Measurements from ENCODE around the gene RNF150. TPM values are rescaled to one million over a fixed set of nuclear protein-coding genes. Genes with fewer than 3 reads are reported as not detected.

Gene RNF150
- total RNA-seq, 4 donors from 2014 or later = 0.65 to 4.8 (median 1.7) TPM

GRCh38 chr4:141118381-141118780 lies 14.9 kb downstream of the RNF150 start:
- TF ChIP-seq CTCF (IDR thresholded peaks at IDR 0.05) (no peak), POLR2A (IDR thresholded peaks at IDR 0.05) (no peak)
- no peak for DNase-seq (ENCODE audit: low spot score in 2 of 2)
- WGBS, 2 donors = 100% methylated on average over 2 of the region's 2 CpGs
- intact Hi-C loops (cut with DNase I; ENCODE audit: low total_unique reads) = no loop called here
- H3K4me3 ChIP-seq (ENCODE audit: low read depth, poor library complexity, severe bottlenecking) = no peak overlapping the region

- 92 to 96% methylated on average over 1 of the region's 1 CpG for WGBS, 2 donors
- DNase-seq (ENCODE audit: low spot score in 2 of 2) = no peak
- no peak overlapping the region for H3K4me3 ChIP-seq (ENCODE audit: low read depth, poor library complexity, severe bottlenecking)
- intact Hi-C loops (cut with DNase I; ENCODE audit: low total_unique reads) = no loop called here
- TF ChIP-seq POLR2A (IDR thresholded peaks at IDR 0.05) = no peak
- no peak for TF ChIP-seq CTCF (IDR thresholded peaks at IDR 0.05)
Measured at GRCh38 chr4:141117935-141118334, 15.3 kb downstream of the RNF150 start.

GRCh38 chr4:141109983-141110382 lies 23.3 kb downstream of the RNF150 start:
- 76 to 87% methylated on average over 4 of the region's 4 CpGs for WGBS, 2 donors

GRCh38 chr4:141107927-141108326 lies 25.3 kb downstream of the RNF150 start:
- no peak overlapping the region for H3K4me3 ChIP-seq (ENCODE audit: low read depth, poor library complexity, severe bottlenecking)
- intact Hi-C loops (cut with DNase I; ENCODE audit: low total_unique reads) = no loop called here
- no peak for DNase-seq (ENCODE audit: low spot score in 2 of 2)
- WGBS, 2 donors = 96% methylated on average over 3 of the region's 3 CpGs
- TF ChIP-seq CTCF (IDR thresholded peaks at IDR 0.05) = no peak
- no peak for TF ChIP-seq POLR2A (IDR thresholded peaks at IDR 0.05)

More at GRCh38 chr4:141109983-141110382, 23.3 kb downstream of the RNF150 start:
- H3K4me3 ChIP-seq (ENCODE audit: low read depth, poor library complexity, severe bottlenecking) = no peak overlapping the region
- DNase-seq (ENCODE audit: low spot score in 2 of 2) = no peak
- TF ChIP-seq POLR2A (IDR thresholded peaks at IDR 0.05) (no peak), CTCF (IDR thresholded peaks at IDR 0.05) (no peak)
- intact Hi-C loops (cut with DNase I; ENCODE audit: low total_unique reads) = no loop called here

GRCh38 chr4:141102367-141102766 lies 30.9 kb downstream of the RNF150 start:
- WGBS, 2 donors = 92 to 98% methylated on average over 3 of the region's 3 CpGs
- no peak overlapping the region for H3K4me3 ChIP-seq (ENCODE audit: low read depth, poor library complexity, severe bottlenecking)
- no peak for DNase-seq (ENCODE audit: low spot score in 2 of 2)
- TF ChIP-seq POLR2A (IDR thresholded peaks at IDR 0.05) = no peak
- TF ChIP-seq CTCF (IDR thresholded peaks at IDR 0.05) = no peak
- intact Hi-C loops (cut with DNase I; ENCODE audit: low total_unique reads) = no loop called here

GRCh38 chr4:141101511-141101910 lies 31.8 kb downstream of the RNF150 start:
- DNase-seq (ENCODE audit: low spot score in 2 of 2) = no peak
- 88 to 94% methylated on average over 4 of the region's 4 CpGs for WGBS, 2 donors
- intact Hi-C loops (cut with DNase I; ENCODE audit: low total_unique reads) = no loop called here
- TF ChIP-seq CTCF (IDR thresholded peaks at IDR 0.05) (no peak), POLR2A (IDR thresholded peaks at IDR 0.05) (no peak)
- no peak overlapping the region for H3K4me3 ChIP-seq (ENCODE audit: low read depth, poor library complexity, severe bottlenecking)
